PC-3 (cell line): Measurements from ENCODE around the gene APOM.

ENCODE experiments used
- CTCF ChIP-seq: fragments of 300-600 bp; sonication (generic); conservative IDR thresholded peaks from 2 replicates; pipeline ENCODE4 v1.5.1; 2017; ENCODE audit warnings: antibody characterized with exemption, low read depth, mild to moderate bottlenecking, low read length
- EZH2 ChIP-seq: fragments of 300-600 bp; sonication (generic); IDR thresholded peaks from one replicate; pipeline ENCODE4 v1.6.1; 2017; ENCODE audit warnings: antibody characterized with exemption, mild to moderate bottlenecking, low read length; ENCODE audit not compliant: unreplicated experiment

- TF ChIP-seq CTCF (no peak), EZH2 (no peak)
These were observed 31.6 kb upstream of the APOM start for GRCh38 chr6:31624070-31624469.
